HEK293 (cell line): ENCODE data around the gene DCLRE1C.

ENCODE experiments used
- CTCF ChIA-PET: fragments of 350-600 bp; formaldehyde crosslinking; extraction: SDS; loops from one replicate; lab custom pipeline; 2021; ENCODE audit warnings: antibody characterized with exemption; lab: Yijun Ruan, JAX
- POLR2A ChIA-PET: fragments of 300-600 bp; formaldehyde crosslinking; extraction: SDS; loops from one replicate; lab custom pipeline; 2020; ENCODE audit warnings: antibody characterized with exemption, inconsistent platforms; lab: Yijun Ruan, JAX
- H3K27ac ChIP-seq: fragments of 200-500 bp; sonication (Bioruptor generic); 2 replicates; pipeline ENCODE4 v1.5.1; 2014; ENCODE audit warnings: low read depth, low read length, control low read depth, inconsistent platforms; ENCODE audit errors: extremely low read depth
- H3K36me3 ChIP-seq, 2 experiments: fragments of 200-500 bp in 1 of 2; sonication (Bioruptor generic) in 1 of 2; 1 replicate in 1 of 2; 2 replicates in 1 of 2; pipeline ENCODE4 v1.5.1; 2014 to 2017; ENCODE audit warnings: inconsistent platforms in 2 of 2, low read length in 2 of 2; ENCODE audit not compliant: control insufficient read depth in 2 of 2, insufficient read depth in 1 of 2
- H3K4me1 ChIP-seq: fragments of 200-500 bp; sonication (Bioruptor generic); 2 replicates; pipeline ENCODE4 v1.5.1; 2014; ENCODE audit warnings: mild to moderate bottlenecking, low read length, inconsistent platforms; ENCODE audit not compliant: control insufficient read depth, insufficient read depth
- H3K4me3 ChIP-seq: 2 replicates; pipeline ENCODE4 v1.5.1; 2011; ENCODE audit warnings: low read depth, mild to moderate bottlenecking, control low read depth, low read length, moderate library complexity
- H3K9me3 ChIP-seq: fragments of 200-500 bp; sonication (Bioruptor generic); 2 replicates; pipeline ENCODE4 v1.5.1; 2014; ENCODE audit warnings: low read depth, low read length, inconsistent platforms; ENCODE audit not compliant: control insufficient read depth, insufficient read depth
- EGR2 ChIP-seq: fragments of 450-650 bp; formaldehyde crosslinking; IDR thresholded peaks from 2 replicates; pipeline ENCODE4 v1.5.1; 2016; ENCODE audit warnings: low read depth, missing biosample characterization, missing genetic modification characterization
- HIC1 ChIP-seq: fragments of 450-650 bp; formaldehyde crosslinking; IDR thresholded peaks from 2 replicates; pipeline ENCODE4 v1.5.1; 2016; ENCODE audit warnings: missing biosample characterization, missing genetic modification characterization
- IKZF3 ChIP-seq: fragments of 450-650 bp; IDR thresholded peaks from 2 replicates; pipeline ENCODE4 v1.5.0; 2018; ENCODE audit warnings: missing biosample characterization, mild to moderate bottlenecking, missing genetic modification characterization, moderate library complexity
- REPIN1 ChIP-seq: fragments of 450-650 bp; formaldehyde crosslinking; IDR thresholded peaks from 2 replicates; pipeline ENCODE4 v1.5.1; 2017; ENCODE audit warnings: missing biosample characterization, missing genetic modification characterization, low read depth
- SCRT1 ChIP-seq: fragments of 450-650 bp; formaldehyde crosslinking; IDR thresholded peaks from 2 replicates; pipeline ENCODE4 v1.5.1; 2016; ENCODE audit warnings: missing biosample characterization, missing genetic modification characterization, borderline replicate concordance
- SCRT2 ChIP-seq: fragments of 450-650 bp; formaldehyde crosslinking; IDR thresholded peaks from 2 replicates; pipeline ENCODE4 v1.5.1; 2016; ENCODE audit warnings: missing biosample characterization, missing genetic modification characterization
- SETDB1 ChIP-seq: IDR thresholded peaks from one replicate; pipeline ENCODE4 v1.6.1; 2017; ENCODE audit warnings: mild to moderate bottlenecking, low read length, moderate library complexity, mixed read lengths; ENCODE audit not compliant: insufficient read length
- ZBTB21 ChIP-seq: fragments of 450-650 bp; formaldehyde crosslinking; IDR thresholded peaks from 2 replicates; pipeline ENCODE4 v1.5.1; 2017; ENCODE audit warnings: missing biosample characterization, missing genetic modification characterization
- ZBTB49 ChIP-seq: fragments of 450-650 bp; formaldehyde crosslinking; IDR thresholded peaks from 2 replicates; pipeline ENCODE4 v1.5.1; 2016; ENCODE audit warnings: missing biosample characterization, missing genetic modification characterization, low read depth
- ZFHX2 ChIP-seq: fragments of 450-650 bp; formaldehyde crosslinking; conservative IDR thresholded peaks from 2 replicates; pipeline ENCODE4 v1.5.1; 2016; ENCODE audit warnings: missing biosample characterization, missing genetic modification characterization
- ZFP41 ChIP-seq: fragments of 450-650 bp; formaldehyde crosslinking; IDR thresholded peaks from 2 replicates; pipeline ENCODE4 v1.5.1; 2016; ENCODE audit warnings: missing biosample characterization, missing genetic modification characterization, borderline replicate concordance
- ZNF10 ChIP-seq: fragments of 450-650 bp; formaldehyde crosslinking; IDR thresholded peaks from 2 replicates; pipeline ENCODE4 v1.5.1; 2017; ENCODE audit warnings: missing biosample characterization, missing genetic modification characterization
- ZNF184 ChIP-seq: fragments of 450-650 bp; IDR thresholded peaks from 2 replicates; pipeline ENCODE4 v1.5.1; 2018; ENCODE audit warnings: missing biosample characterization, mild to moderate bottlenecking, missing genetic modification characterization
- ZNF292 ChIP-seq: fragments of 450-650 bp; formaldehyde crosslinking; IDR thresholded peaks from 2 replicates; pipeline ENCODE4 v1.5.1; 2016; ENCODE audit warnings: low read depth, missing biosample characterization, missing genetic modification characterization, borderline replicate concordance
- ZNF354C ChIP-seq: fragments of 450-650 bp; formaldehyde crosslinking; IDR thresholded peaks from 2 replicates; pipeline ENCODE4 v1.5.1; 2016; ENCODE audit warnings: missing biosample characterization, missing genetic modification characterization, low read depth, borderline replicate concordance
- ZNF366 ChIP-seq: fragments of 450-650 bp; formaldehyde crosslinking; conservative IDR thresholded peaks from 2 replicates; pipeline ENCODE4 v1.5.1; 2016; ENCODE audit warnings: missing biosample characterization, missing genetic modification characterization
- ZNF404 ChIP-seq: fragments of 450-650 bp; formaldehyde crosslinking; IDR thresholded peaks from 2 replicates; pipeline ENCODE4 v1.5.1; 2017; ENCODE audit warnings: missing biosample characterization, missing genetic modification characterization
- ZNF513 ChIP-seq: fragments of 450-650 bp; IDR thresholded peaks from 2 replicates; pipeline ENCODE4 v1.5.1; 2018; ENCODE audit warnings: missing biosample characterization, missing genetic modification characterization
- ZNF549 ChIP-seq: fragments of 450-650 bp; IDR thresholded peaks from 2 replicates; pipeline ENCODE4 v1.5.1; 2018; ENCODE audit warnings: missing biosample characterization, missing genetic modification characterization, mild to moderate bottlenecking, inconsistent platforms, moderate library complexity
- ZNF580 ChIP-seq: fragments of 450-650 bp; formaldehyde crosslinking; IDR thresholded peaks from 2 replicates; pipeline ENCODE4 v1.5.1; 2016; ENCODE audit warnings: missing biosample characterization, missing genetic modification characterization
- ZNF600 ChIP-seq: fragments of 450-650 bp; formaldehyde crosslinking; IDR thresholded peaks from 2 replicates; pipeline ENCODE4 v1.5.1; 2016; ENCODE audit warnings: missing biosample characterization, missing genetic modification characterization
- ZNF610 ChIP-seq: fragments of 450-650 bp; formaldehyde crosslinking; IDR thresholded peaks from 2 replicates; pipeline ENCODE4 v1.5.1; 2016; ENCODE audit warnings: missing biosample characterization, missing genetic modification characterization, borderline replicate concordance
- ZNF626 ChIP-seq: fragments of 450-650 bp; sonication (Bioruptor Pico); formaldehyde crosslinking; IDR thresholded peaks from 2 replicates; pipeline ENCODE4 v1.5.1; 2018; ENCODE audit warnings: missing biosample characterization, missing genetic modification characterization, inconsistent platforms
- ZNF629 ChIP-seq: fragments of 450-650 bp; formaldehyde crosslinking; IDR thresholded peaks from 2 replicates; pipeline ENCODE4 v1.5.1; 2017; ENCODE audit warnings: missing biosample characterization, missing genetic modification characterization
- ZNF701 ChIP-seq: fragments of 450-650 bp; formaldehyde crosslinking; IDR thresholded peaks from 2 replicates; pipeline ENCODE4 v1.5.1; 2016; ENCODE audit warnings: missing biosample characterization, missing genetic modification characterization
- ZNF791 ChIP-seq: fragments of 450-650 bp; formaldehyde crosslinking; IDR thresholded peaks from 2 replicates; pipeline ENCODE4 v1.5.1; 2016; ENCODE audit warnings: missing biosample characterization, missing genetic modification characterization
- ZXDB ChIP-seq: fragments of 450-650 bp; formaldehyde crosslinking; IDR thresholded peaks from 2 replicates; pipeline ENCODE4 v1.5.1; 2016; ENCODE audit warnings: missing biosample characterization, missing genetic modification characterization

DCLRE1C gene

GRCh38 chr10:14859043-14859442 is 94.9 kb downstream of the DCLRE1C start (continued):
- TF ChIP-seq ZNF791 (tag by site-specific recombination) (no peak), ZNF10 (no peak), ZNF610 (tag by site-specific recombination) (no peak)

- Histone ChIP-seq H3K9me3 (no peaks in the 10 kb centered on the region), H3K36me3 (peaks cover 36 to 65% of the 10 kb centered on the region in 2 experiments), H3K4me1 (no peaks in the 10 kb centered on the region), H3K27ac (no peak overlapping the region), H3K4me3 (no peak overlapping the region)
- TF ChIP-seq ZNF513 (tag by site-specific recombination) (no peak), ZBTB49 (tag by site-specific recombination) (no peak), EGR2 (tag by site-specific recombination) (peak; percentile 23; the same call in 1 of the 2 replicates), ZNF354C (tag by site-specific recombination) (no peak), ZNF629 (tag by site-specific recombination) (no peak), SCRT1 (tag by site-specific recombination) (0 out of 2 replicates have a peak, but pooled peaks have one; percentile 42), REPIN1 (tag by site-specific recombination) (no peak), SCRT2 (peak; percentile 75), ZFHX2 (tag by site-specific recombination) (0 out of 2 replicates have a peak, but pooled peaks have one; percentile 17), ZNF366 (tag by site-specific recombination) (no peak)
- CTCF ChIA-PET = interaction anchor here (1.5 kb wide), 1 partner anchor 10 kb away, joined by 4 read pairs; no protein-coding TSS in a partner anchor
- POLR2A ChIA-PET = interaction anchor here (1.1 kb wide), 1 partner anchor 21 kb away, joined by 4 read pairs; the partner anchor contains the start of gene CDNF
Measured at GRCh38 chr10:14858338-14858960, 95.4 kb downstream of the DCLRE1C start.

- Histone ChIP-seq H3K36me3 (peaks cover 50 to 70% of the 10 kb centered on the region in 2 experiments), H3K4me1 (no peaks in the 10 kb centered on the region), H3K9me3 (no peaks in the 10 kb centered on the region), H3K27ac (no peak overlapping the region), H3K4me3 (no peak overlapping the region)
- ChIA-PET POLR2A (no interaction called here), CTCF (no interaction called here)
- no peak for TF ChIP-seq ZFP41
- no peak for TF ChIP-seq ZNF549
- TF ChIP-seq ZNF600 (tag by site-specific recombination) = no peak
- no peak for TF ChIP-seq ZNF626 (tag by site-specific recombination)
- no peak for TF ChIP-seq REPIN1 (tag by site-specific recombination)
- no peak for TF ChIP-seq ZNF580 (tag by site-specific recombination)
- no peak for TF ChIP-seq HIC1 (tag by site-specific recombination)
- no peak for TF ChIP-seq ZNF292 (tag by site-specific recombination)
- no peak for TF ChIP-seq ZNF701 (tag by site-specific recombination)
- no peak for TF ChIP-seq ZBTB21 (tag by site-specific recombination)
- no peak for TF ChIP-seq ZXDB (tag by site-specific recombination)
- no peak for TF ChIP-seq ZNF184 (tag by site-specific recombination)
- no peak for TF ChIP-seq SETDB1
- no peak for TF ChIP-seq ZNF404 (tag by site-specific recombination)
- TF ChIP-seq IKZF3 (tag by site-specific recombination) = no peak
Measured at GRCh38 chr10:14855453-14855852, 98.4 kb downstream of the DCLRE1C start.
